Measurements from ENCODE around the gene TET1. TPM values are rescaled to one million over a fixed set of nuclear protein-coding genes. Genes with fewer than 3 reads are reported as not detected.
"Not testable (repeated sequence)": the region's sequence is repeated elsewhere in the genome, so short reads cannot be mapped to it uniquely, and the experiment has no call there.

Gene TET1
- total and polyA plus RNA-seq, 2 experiments from 2014 or later = 0.84 to 1.3 TPM

- TF ChIP-seq EZH2phosphoT487 (IDR thresholded peaks at IDR 0.05; ENCODE audit: insufficient read depth, low read depth) (no peak), EZH2 (IDR thresholded peaks at IDR 0.05; ENCODE audit: insufficient read depth, poor library complexity, severe bottlenecking) (no peak)
- no peaks in the 10 kb centered on the region for H3K27me3 ChIP-seq (replicated peaks; ENCODE audit: insufficient read depth)
- H3K27ac ChIP-seq = no peak overlapping the region
- no peaks in the 10 kb centered on the region for H4K20me1 ChIP-seq (ENCODE audit: insufficient read depth)
- peaks cover 93% of the 10 kb centered on the region for H3K79me2 ChIP-seq (ENCODE audit: insufficient read depth)
- in situ Hi-C loops (cut with MboI) = no loop called here
- H3K4me3 ChIP-seq = no peak overlapping the region
- no peak overlapping the region for H3K9ac ChIP-seq
- no peaks in the 10 kb centered on the region for H3K9me3 ChIP-seq (ENCODE audit: low read depth)
- H3K4me1 ChIP-seq (ENCODE audit: insufficient read depth) = no peaks in the 10 kb centered on the region
- WGBS, 2 experiments (ENCODE audit: low coverage in 1 of 2, low lambda C conversion rate in 2 of 2, missing lambda C conversion rate in 2 of 2) = 87 to 88% methylated on average over 8 of the region's 8 CpGs
- H3K4me2 ChIP-seq (ENCODE audit: unreplicated experiment) = no peak overlapping the region
- H3K36me3 ChIP-seq (ENCODE audit: low read depth) = peaks cover 50% of the 10 kb centered on the region
- no peak overlapping the region for H2AFZ ChIP-seq
- no peaks in the 10 kb centered on the region for H3K9me2 ChIP-seq (ENCODE audit: insufficient read depth)
- no peak for DNase-seq
- no peaks in the 10 kb centered on the region for H3F3A ChIP-seq (ENCODE audit: insufficient read depth)
Measured at GRCh38 chr10:68732651-68733050, 172.5 kb downstream of the TET1 start.

DNA sequence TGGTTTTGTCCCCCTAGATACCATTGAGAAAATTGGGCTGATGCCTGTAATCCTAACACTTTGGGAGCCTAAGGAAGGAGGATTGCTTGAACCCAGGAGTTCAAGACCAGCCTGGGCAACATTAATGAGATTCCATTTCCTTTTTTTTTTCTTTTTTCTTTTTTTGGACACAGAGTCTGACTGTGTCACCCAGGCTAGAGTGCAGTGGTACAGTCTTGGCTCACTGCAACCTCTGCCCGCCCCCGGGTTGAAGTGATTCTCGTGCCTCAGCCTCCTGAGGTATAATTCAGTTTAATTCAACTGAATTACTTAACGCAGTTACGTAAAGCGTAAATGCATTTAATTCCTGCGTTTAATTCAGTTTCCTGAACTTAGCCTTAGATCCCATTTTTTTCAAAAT is 174.2 kb downstream of the TET1 start:
- no peak overlapping the region for H2AFZ ChIP-seq
- no peak overlapping the region for H3K9ac ChIP-seq
- WGBS, 2 experiments (ENCODE audit: low coverage in 1 of 2, low lambda C conversion rate in 2 of 2, missing lambda C conversion rate in 2 of 2) = 97 to 100% methylated on average over 7 of the region's 7 CpGs
- no peaks in the 10 kb centered on the region for H3K9me3 ChIP-seq (ENCODE audit: low read depth)
- in situ Hi-C loops (cut with MboI) = no loop called here
- no peaks in the 10 kb centered on the region for H3K4me1 ChIP-seq (ENCODE audit: insufficient read depth)
- H3K4me2 ChIP-seq (ENCODE audit: unreplicated experiment) = no peak overlapping the region
- no peak for TF ChIP-seq EZH2 (IDR thresholded peaks at IDR 0.05; ENCODE audit: insufficient read depth, poor library complexity, severe bottlenecking)
- TF ChIP-seq EZH2phosphoT487 (IDR thresholded peaks at IDR 0.05; ENCODE audit: insufficient read depth, low read depth) = no peak
- no peaks in the 10 kb centered on the region for H4K20me1 ChIP-seq (ENCODE audit: insufficient read depth)
- H3K36me3 ChIP-seq (ENCODE audit: low read depth) = peaks cover 51% of the 10 kb centered on the region
- no peaks in the 10 kb centered on the region for H3K27me3 ChIP-seq (replicated peaks; ENCODE audit: insufficient read depth)
- H3K79me2 ChIP-seq (ENCODE audit: insufficient read depth) = peaks cover 85% of the 10 kb centered on the region
- no peaks in the 10 kb centered on the region for H3K9me2 ChIP-seq (ENCODE audit: insufficient read depth)
- no peak overlapping the region for H3K4me3 ChIP-seq
- no peak overlapping the region for H3K27ac ChIP-seq
- no peaks in the 10 kb centered on the region for H3F3A ChIP-seq (ENCODE audit: insufficient read depth)
- DNase-seq = no peak

DNA sequence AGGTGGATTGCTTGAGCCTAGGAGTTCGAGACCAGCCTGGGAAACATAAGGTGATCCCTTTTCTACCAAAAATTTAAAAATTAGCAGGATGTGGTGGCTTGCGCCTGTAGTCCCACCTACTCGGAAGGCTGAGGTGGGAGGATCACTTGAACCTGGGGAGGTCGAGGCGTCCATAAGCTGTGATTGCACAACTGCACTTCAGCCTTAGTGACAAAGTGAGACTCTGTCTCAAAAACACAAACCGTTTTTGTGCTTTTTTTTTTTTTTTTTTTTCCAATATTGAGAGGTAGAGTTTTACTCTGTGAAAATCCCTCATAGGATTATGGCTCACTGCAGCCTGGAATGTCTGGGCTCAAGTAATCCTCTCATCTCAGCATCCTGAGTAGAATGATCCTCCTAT is 175.0 kb downstream of the TET1 start:
- H2AFZ ChIP-seq = no peak overlapping the region
- peaks cover 84% of the 10 kb centered on the region for H3K79me2 ChIP-seq (ENCODE audit: insufficient read depth)
- no peak for TF ChIP-seq EZH2phosphoT487 (IDR thresholded peaks at IDR 0.05; ENCODE audit: insufficient read depth, low read depth)
- TF ChIP-seq EZH2 (IDR thresholded peaks at IDR 0.05; ENCODE audit: insufficient read depth, poor library complexity, severe bottlenecking) = no peak
- H3K9me2 ChIP-seq (ENCODE audit: insufficient read depth) = no peaks in the 10 kb centered on the region
- DNase-seq = no peak
- WGBS, 2 experiments (ENCODE audit: low coverage in 1 of 2, low lambda C conversion rate in 2 of 2, missing lambda C conversion rate in 2 of 2) = 78 to 84% methylated on average over 6 of the region's 6 CpGs
- H3K27me3 ChIP-seq (replicated peaks; ENCODE audit: insufficient read depth) = no peaks in the 10 kb centered on the region
- no peaks in the 10 kb centered on the region for H3F3A ChIP-seq (ENCODE audit: insufficient read depth)
- H3K27ac ChIP-seq = no peak overlapping the region
- no peaks in the 10 kb centered on the region for H4K20me1 ChIP-seq (ENCODE audit: insufficient read depth)
- in situ Hi-C loops (cut with MboI) = no loop called here
- no peak overlapping the region for H3K4me3 ChIP-seq
- no peaks in the 10 kb centered on the region for H3K9me3 ChIP-seq (ENCODE audit: low read depth)
- no peaks in the 10 kb centered on the region for H3K4me1 ChIP-seq (ENCODE audit: insufficient read depth)
- no peak overlapping the region for H3K4me2 ChIP-seq (ENCODE audit: unreplicated experiment)
- H3K9ac ChIP-seq = no peak overlapping the region
- peaks cover 53% of the 10 kb centered on the region for H3K36me3 ChIP-seq (ENCODE audit: low read depth)

- H3K4me3 ChIP-seq; DNase-seq; H3K9ac ChIP-seq; H4K20me1 ChIP-seq (ENCODE audit: insufficient read depth); H2AFZ ChIP-seq; H3K9me3 ChIP-seq (ENCODE audit: low read depth); H3K27me3 ChIP-seq (replicated peaks; ENCODE audit: insufficient read depth); H3F3A ChIP-seq (ENCODE audit: insufficient read depth); H3K27ac ChIP-seq; in situ Hi-C loops (cut with MboI); H3K9me2 ChIP-seq (ENCODE audit: insufficient read depth); H3K4me2 ChIP-seq (ENCODE audit: unreplicated experiment); H3K4me1 ChIP-seq (ENCODE audit: insufficient read depth): not testable (repeated sequence)
- 85 to 98% methylated on average over 6 to 7 of the region's 7 CpGs for WGBS, 2 experiments (ENCODE audit: low coverage in 1 of 2, low lambda C conversion rate in 2 of 2, missing lambda C conversion rate in 2 of 2)
- Histone ChIP-seq H3K36me3 (ENCODE audit: low read depth) (peaks cover 57% of the 10 kb centered on the region), H3K79me2 (ENCODE audit: insufficient read depth) (peaks cover 78% of the 10 kb centered on the region)
Measured at GRCh38 chr10:68735739-68736138, 175.6 kb downstream of the TET1 start.

- in situ Hi-C loops (cut with MboI); H3K27ac ChIP-seq; H3K9me2 ChIP-seq (ENCODE audit: insufficient read depth); DNase-seq; H3K4me3 ChIP-seq; H3F3A ChIP-seq (ENCODE audit: insufficient read depth); H3K9me3 ChIP-seq (ENCODE audit: low read depth); H2AFZ ChIP-seq; H3K27me3 ChIP-seq (replicated peaks; ENCODE audit: insufficient read depth); H3K4me2 ChIP-seq (ENCODE audit: unreplicated experiment); H3K9ac ChIP-seq; H4K20me1 ChIP-seq (ENCODE audit: insufficient read depth); H3K4me1 ChIP-seq (ENCODE audit: insufficient read depth): not testable (repeated sequence)
- WGBS, 2 experiments (ENCODE audit: low coverage in 1 of 2, low lambda C conversion rate in 2 of 2, missing lambda C conversion rate in 2 of 2) = 98% methylated on average over 5 of the region's 5 CpGs
- Histone ChIP-seq H3K36me3 (ENCODE audit: low read depth) (peaks cover 57% of the 10 kb centered on the region), H3K79me2 (ENCODE audit: insufficient read depth) (peaks cover 29% of the 10 kb centered on the region)
Measured at GRCh38 chr10:68740676-68741075, 180.5 kb downstream of the TET1 start.
